MM.1S (cell line): Measurements from ENCODE around the gene SELL.
A peak's percentile ranks its signal among the peaks of the same experiment; 100 is the strongest.

Experiments used
- CTCF ChIP-seq: fragments of 300-600 bp; sonication (generic); IDR thresholded peaks from 2 replicates; pipeline ENCODE4 v1.5.1; 2016; ENCODE audit warnings: antibody characterized with exemption, low read length, mixed read lengths
- EZH2 ChIP-seq: fragments of 300-600 bp; sonication (generic); optimal IDR thresholded peaks from 2 replicates; pipeline ENCODE3; 2017; ENCODE audit warnings: low read depth, mild to moderate bottlenecking, antibody characterized with exemption, low read length, mixed read lengths
- EZH2phosphoT487 ChIP-seq: fragments of 300-600 bp; sonication (generic); IDR thresholded peaks from 2 replicates; pipeline ENCODE4 v1.6.1; 2018; ENCODE audit warnings: antibody characterized with exemption, low read length

- TF ChIP-seq EZH2 (no peak), CTCF (peak; percentile 95), EZH2phosphoT487 (no peak)
Observed at GRCh38 chr1:169711469-169712308, at the start of gene SELL.
